Lung microvascular endothelial cell (primary cell): ENCODE data around the gene NENF. TPM values are rescaled to one million over a fixed set of nuclear protein-coding genes. Genes with fewer than 3 reads are reported as not detected.

Experiments used
- DNase-seq, 2 donors: peaks; one replicate each; pipeline versions ENCODE4 v3.0.0 to v3.0.0-alpha.2; 2010; ENCODE audit warnings: low read depth in 2 of 2
- total RNA-seq: library from RNA; depleted of rRNA; stranded (reverse); fragments of >200 nt; gene quantifications from 2 replicates; pipeline ENCODE4 v1.2.1, GENCODE V29; 2014

Gene NENF
- total RNA-seq, 1 donor from 2014 or later, result 2.4 TPM

GRCh38 chr1:212481438-212481767 lies 48.7 kb downstream of the NENF start:
- peak in 1 of 2 donors; percentile 82 for DNase-seq

- DNase-seq, result no peak
Observed at GRCh38 chr1:212482006-212482636, 49.4 kb downstream of the NENF start.

GRCh38 chr1:212482637-212483441 lies 50.1 kb downstream of the NENF start:
- DNase-seq, result no peak

GRCh38 chr1:212484701-212485570 lies 52.2 kb downstream of the NENF start:
- peak in 1 of 2 donors; percentile 57 for DNase-seq

- no peak for DNase-seq
Observed at GRCh38 chr1:212485571-212485912, 52.8 kb downstream of the NENF start.

GRCh38 chr1:212485913-212486618 lies 53.3 kb downstream of the NENF start:
- DNase-seq, result peak; percentile 75 to 89

GRCh38 chr1:212486619-212486975 lies 53.9 kb downstream of the NENF start:
- DNase-seq, result no peak

- DNase-seq, result no peak
Observed at GRCh38 chr1:212487286-212487685, 54.6 kb downstream of the NENF start.

GRCh38 chr1:212487774-212488435 lies 55.2 kb downstream of the NENF start:
- no peak for DNase-seq

GRCh38 chr1:212488436-212489283 lies 55.9 kb downstream of the NENF start:
- peak; percentile 36 to 66 for DNase-seq

GRCh38 chr1:212489284-212489859 lies 56.7 kb downstream of the NENF start:
- DNase-seq, result no peak

GRCh38 chr1:212490276-212490675 lies 57.6 kb downstream of the NENF start:
- DNase-seq, result no peak

GRCh38 chr1:212491454-212491853 lies 58.7 kb downstream of the NENF start:
- no peak for DNase-seq

Other genes starting within 250 kb of the NENF start
- 25.1 and 37.1 TPM in 2 replicates for gene PPP2R5A, start 147.5 kb upstream of the NENF start, total RNA-seq
- gene PACC1, start 18.0 kb upstream of the NENF start, total RNA-seq, result 3.2 and 5.4 TPM in 2 replicates
- 0.87 and 1.2 TPM in 2 replicates for gene ATF3, start 175.8 kb downstream of the NENF start, total RNA-seq